NCI-H774 (cell line): Measurements from ENCODE around the gene E2F7.

Experiments used
- DNase-seq: peaks from one replicate; lab custom pipeline; 2025; lab: John Stamatoyannopoulos, UW

The E2F7 gene

GRCh38 chr12:77064896-77065360 lies 441 bp downstream of the E2F7 start:
- DNase-seq, result peak; percentile 67

GRCh38 chr12:77062846-77063461 lies 2.4 kb downstream of the E2F7 start:
- DNase-seq, result peak; percentile 48

- DNase-seq, result no peak
Measured at GRCh38 chr12:77062396-77062795, 3.0 kb downstream of the E2F7 start.

- no peak for DNase-seq
Measured at GRCh38 chr12:77060883-77061240, 4.5 kb downstream of the E2F7 start.

GRCh38 chr12:77060136-77060882 lies 5.1 kb downstream of the E2F7 start:
- DNase-seq, result no peak

- no peak for DNase-seq
Measured at GRCh38 chr12:77058740-77059139, 6.6 kb downstream of the E2F7 start.

GRCh38 chr12:77054851-77055250 lies 10.5 kb downstream of the E2F7 start:
- DNase-seq, result no peak

- no peak for DNase-seq
Measured at GRCh38 chr12:77053259-77053658, 12.1 kb downstream of the E2F7 start.

- DNase-seq, result peak; percentile 74
Measured at GRCh38 chr12:77049767-77050353, 15.5 kb downstream of the E2F7 start.

- DNase-seq, result no peak
Measured at GRCh38 chr12:77047341-77048109, 17.8 kb downstream of the E2F7 start.

GRCh38 chr12:77046468-77046867 lies 18.9 kb downstream of the E2F7 start:
- DNase-seq, result no peak

- no peak for DNase-seq
Measured at GRCh38 chr12:77045183-77045582, 20.2 kb downstream of the E2F7 start.

- DNase-seq, result no peak
Measured at GRCh38 chr12:77044721-77045120, 20.6 kb downstream of the E2F7 start.

GRCh38 chr12:77042833-77043232 lies 22.5 kb downstream of the E2F7 start:
- no peak for DNase-seq

- DNase-seq, result no peak
Measured at GRCh38 chr12:77040231-77040630, 25.1 kb downstream of the E2F7 start.

- no peak for DNase-seq
Measured at GRCh38 chr12:77035226-77035625, 30.1 kb downstream of the E2F7 start.

GRCh38 chr12:77033658-77034536 lies 31.5 kb downstream of the E2F7 start:
- no peak for DNase-seq

GRCh38 chr12:77032406-77032805 lies 33.0 kb downstream of the E2F7 start:
- DNase-seq, result no peak

GRCh38 chr12:77031745-77032144 lies 33.6 kb downstream of the E2F7 start:
- DNase-seq, result no peak

GRCh38 chr12:77025782-77026314 lies 39.5 kb downstream of the E2F7 start:
- DNase-seq, result no peak

- no peak for DNase-seq
Measured at GRCh38 chr12:77023501-77023900, 41.9 kb downstream of the E2F7 start.
